HG03521 (cell line): Measurements from ENCODE around the gene BCAT1.
"Not testable (repeated sequence)": the region's sequence is repeated elsewhere in the genome, so short reads cannot be mapped to it uniquely, and the experiment has no call there.

Source experiments
- ATAC-seq: cut with Tn5 transposase; IDR thresholded peaks from one replicate; pipeline ENCODE4 v1.9.1; 2021; ENCODE audit warnings: mild to moderate bottlenecking, moderate library complexity; ENCODE audit not compliant: unreplicated experiment

BCAT1 gene

DNA sequence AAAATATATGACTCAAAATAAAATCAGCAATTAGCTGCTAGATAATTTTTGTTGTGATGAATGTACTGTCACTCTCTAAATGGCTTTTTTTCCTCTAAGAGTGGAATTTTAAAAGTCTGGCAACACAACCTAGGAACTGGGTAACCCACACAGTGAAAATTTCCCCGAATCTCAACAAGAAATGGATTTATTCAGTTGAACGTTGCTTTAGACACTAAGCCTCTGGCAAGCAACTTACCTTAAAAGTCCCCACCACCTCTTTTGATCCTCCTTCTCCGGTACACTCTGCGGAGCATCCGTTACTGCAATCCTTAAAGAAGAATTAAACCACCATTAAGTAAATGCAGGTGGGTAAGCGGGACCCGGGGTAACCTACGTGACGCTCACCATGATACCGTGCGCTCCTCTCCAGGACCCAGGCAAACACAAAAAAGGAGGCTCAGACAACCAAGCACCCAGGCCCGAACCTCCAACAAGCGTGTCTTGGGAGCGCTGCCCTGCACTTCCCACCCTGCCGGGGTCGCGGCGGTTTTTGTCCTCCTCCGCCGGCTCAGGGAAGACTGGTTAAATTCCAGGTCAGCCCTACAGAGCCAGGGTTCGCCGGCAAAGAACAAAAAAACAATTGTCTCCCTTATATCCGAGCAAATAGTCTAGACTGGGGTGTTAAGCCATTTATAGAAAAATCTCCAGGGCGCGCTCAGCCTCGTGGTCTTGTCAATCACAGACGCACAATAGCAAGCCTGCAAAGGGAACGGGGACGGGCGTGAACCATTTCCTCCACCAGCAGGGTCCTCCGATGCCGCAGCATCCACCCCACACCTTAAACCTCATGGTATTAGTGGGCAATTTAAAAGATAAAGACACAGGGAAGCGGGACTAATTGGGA is 47.1 kb downstream of the BCAT1 start:
- no peak for ATAC-seq

DNA sequence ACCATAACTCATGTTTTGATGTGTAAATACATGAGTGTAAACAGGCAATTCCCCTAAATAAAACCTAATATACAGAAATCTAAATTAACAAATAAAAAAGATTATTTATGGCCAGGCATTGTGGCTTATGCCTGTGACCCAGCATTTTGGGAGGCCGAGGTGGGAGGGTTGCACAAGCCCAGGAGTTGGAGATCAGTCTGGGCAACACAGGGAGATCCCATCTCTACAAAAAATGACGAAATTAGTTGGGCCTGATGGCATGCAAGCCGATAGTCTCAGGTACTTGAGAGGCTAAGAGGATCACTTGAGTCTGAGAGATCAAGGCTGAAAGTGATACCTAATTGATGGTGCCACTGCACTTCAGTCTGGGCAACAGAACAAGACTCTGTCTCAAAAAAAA is 48.7 kb downstream of the BCAT1 start:
- ATAC-seq, result no peak

DNA sequence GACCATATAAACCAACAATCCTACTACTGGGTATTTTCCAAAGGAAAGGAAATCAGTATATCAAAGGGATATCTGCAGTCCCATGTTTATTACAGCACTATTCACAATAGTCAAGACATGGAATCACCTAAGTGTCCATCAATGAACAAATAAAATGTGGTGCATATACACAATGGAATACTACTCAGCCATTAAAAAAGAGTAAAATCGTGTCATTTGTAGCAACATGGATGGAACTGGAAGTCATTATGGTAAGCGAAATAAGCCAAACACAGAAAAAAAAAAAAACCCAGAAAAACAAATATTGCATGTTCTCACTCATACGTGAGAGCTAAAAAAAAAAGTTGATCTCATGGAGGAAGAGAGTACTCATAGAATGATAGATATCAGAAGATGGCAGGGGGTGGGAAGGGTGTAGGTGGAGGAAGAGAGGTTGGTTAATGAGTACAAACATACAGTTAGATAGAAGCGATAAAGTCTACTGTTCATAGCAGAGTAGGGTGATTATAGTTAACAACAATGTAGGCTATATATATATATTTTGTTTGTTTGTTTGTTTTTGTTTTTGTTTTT is 49.3 kb downstream of the BCAT1 start:
- no peak for ATAC-seq

DNA sequence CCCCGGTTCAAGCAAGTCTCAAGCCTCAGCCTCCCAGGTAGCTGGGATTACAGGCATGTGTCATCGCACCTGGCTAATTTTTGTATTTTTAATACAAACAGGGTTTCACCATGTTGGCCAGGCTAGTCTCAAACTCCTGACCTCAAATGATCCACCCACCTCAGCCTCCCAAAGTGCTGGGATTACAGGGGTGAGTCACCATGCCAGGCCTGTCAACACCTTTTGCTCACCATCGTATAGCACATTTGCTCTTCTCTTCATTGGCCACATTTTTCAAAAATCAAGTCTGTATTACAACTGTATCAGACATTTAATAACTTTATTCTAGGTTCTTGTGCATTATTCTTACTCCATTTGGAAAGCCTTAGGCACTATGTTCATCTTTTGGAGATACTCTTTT is 50.3 kb downstream of the BCAT1 start:
- ATAC-seq, result no peak

DNA sequence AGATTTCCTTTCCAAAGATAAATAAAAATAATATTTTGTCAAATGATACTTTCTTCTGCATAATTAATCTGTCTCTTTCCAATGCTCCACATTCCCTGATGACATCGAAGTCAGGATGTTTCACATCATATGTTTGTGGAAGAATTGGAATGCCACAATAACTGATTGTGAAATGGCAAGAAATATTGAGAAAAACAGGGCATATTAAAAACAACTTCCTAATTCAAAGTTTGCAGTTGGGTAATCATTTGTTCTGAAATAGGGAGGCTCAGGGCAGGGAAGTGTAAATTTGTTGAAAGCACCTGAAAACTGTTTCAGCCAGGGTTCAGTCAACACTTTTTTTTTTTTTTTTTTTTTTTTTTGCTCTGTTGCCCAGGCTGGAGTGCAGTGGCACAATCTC is 50.7 kb downstream of the BCAT1 start:
- ATAC-seq, result no peak

DNA sequence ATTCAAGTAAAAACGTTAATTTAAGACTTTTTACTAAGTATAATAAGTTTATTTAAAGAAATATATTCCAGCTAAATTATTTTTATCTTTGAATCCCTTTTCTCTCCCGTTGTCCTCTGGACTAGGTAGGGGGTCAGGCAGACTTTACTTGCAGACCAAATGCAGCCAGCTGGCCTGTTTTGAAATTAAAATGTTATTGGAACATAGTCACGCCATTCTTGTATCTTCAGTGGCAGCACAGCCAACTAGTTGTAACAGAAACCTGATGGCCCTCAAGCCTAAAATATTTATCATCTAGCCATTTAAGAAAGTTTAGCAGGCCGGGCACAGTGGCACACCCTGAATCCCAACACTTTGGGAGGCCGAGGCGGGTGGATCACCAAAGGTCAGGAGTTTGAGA is 52.7 kb downstream of the BCAT1 start:
- ATAC-seq, result no peak

DNA sequence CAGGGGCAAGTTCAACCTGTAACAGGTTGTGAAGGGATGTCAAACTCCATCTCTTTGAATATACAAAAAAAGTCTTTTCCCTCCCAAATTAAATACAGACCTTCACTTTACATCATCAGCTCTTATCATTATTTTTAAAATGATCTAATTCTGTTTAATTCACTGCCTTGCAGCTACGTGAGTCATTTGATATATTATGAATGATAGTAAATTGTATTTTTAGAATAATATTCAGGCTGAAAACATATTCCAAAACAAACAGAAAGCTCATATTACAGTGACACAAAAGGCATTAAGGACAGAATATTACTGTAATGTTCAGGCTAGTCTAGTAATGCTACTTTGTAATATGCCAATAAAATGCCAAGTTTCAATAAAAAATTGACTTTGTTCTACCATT is 53.3 kb downstream of the BCAT1 start:
- ATAC-seq, result no peak

DNA sequence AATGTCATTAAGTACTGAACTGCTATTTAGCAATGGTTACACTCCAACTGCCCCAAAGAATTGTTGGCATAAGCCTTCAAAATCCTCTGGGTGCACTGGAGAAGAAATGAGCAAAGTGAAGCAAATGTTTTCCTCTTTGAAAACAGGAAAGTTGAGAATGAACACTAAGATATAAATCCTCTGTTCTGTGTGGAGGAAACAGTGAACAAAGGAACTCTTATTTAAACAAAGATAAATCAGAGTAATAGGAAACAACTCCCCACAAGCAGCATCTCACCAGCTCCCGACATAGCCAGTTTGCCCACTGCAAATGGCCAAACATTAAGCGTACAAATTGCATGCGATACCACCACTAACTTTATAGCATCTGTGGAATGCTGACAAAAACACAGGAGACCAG is 54.0 kb downstream of the BCAT1 start:
- no peak for ATAC-seq

DNA sequence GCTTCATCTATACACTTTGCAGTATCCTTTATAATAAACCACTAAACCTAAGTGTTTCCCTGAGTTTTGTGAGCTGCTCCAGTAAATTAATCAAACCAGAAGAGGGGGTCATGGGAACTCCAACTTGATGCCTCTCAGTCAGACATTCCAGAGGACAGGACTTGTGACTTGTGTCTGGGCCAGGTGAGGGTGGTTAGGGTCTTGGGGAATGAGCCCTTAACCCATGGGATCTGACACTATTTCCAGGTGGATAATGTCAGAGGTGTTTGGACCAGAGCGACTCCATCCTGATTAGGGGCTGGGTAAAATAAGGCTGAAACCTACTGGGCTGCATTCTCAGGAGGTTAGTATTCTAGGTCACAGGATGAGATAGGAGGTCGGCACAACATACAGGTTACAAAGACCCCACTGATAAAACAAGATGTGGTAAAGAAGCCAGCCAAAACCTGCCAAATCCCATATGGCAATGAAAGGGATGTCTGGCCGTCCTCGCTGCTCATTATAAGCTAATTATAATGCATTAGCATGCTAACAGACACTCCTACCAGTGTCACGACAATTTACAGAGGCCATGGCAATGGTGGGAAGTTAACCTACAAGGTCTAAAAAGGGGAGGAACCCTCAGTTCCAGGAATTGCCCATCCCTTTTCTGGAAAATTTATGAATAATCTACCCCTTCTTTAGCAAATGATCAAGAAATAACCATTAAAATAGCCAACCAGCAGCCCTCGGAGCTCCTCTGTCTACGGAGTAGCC is 58.7 kb downstream of the BCAT1 start:
- ATAC-seq, result no peak

DNA sequence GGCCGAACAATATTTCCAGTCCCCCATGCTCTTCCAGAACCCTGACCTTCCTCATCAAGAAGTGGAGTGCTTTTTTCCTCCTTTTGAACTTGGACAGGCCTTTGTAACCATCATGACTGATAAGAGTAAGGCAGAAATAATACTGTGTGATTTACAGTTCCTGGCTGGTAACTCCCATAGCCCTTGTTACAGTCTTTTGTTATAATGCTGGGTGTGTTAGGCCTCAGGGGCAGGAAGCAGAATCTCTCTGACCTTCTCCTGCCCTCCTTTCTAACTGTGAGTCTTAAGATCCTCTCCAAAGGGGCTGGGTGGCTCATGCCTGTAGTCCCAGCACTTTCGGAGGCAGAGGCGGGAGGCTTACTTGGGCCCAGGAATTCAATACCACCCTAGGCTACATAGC is 59.5 kb downstream of the BCAT1 start:
- ATAC-seq, result no peak

DNA sequence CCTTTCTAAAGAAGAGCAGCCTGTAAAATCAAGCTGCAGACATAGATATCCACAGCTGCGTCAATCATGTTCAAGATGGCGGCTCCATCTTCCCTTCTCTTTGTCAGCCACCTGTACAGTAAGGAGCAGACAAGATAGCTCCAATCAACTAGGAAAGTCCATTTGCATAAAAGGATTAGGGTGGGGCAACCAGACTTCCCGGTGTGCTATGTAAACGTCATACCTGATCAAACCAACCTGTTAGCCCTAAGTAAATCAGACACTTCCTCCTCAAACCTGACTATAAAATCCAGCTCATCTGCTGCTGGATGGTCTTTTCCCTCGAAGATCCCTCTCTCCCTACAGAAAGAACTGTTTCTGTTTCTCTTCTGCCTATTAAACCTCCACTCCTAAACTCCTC is 60.1 kb downstream of the BCAT1 start:
- no peak for ATAC-seq

DNA sequence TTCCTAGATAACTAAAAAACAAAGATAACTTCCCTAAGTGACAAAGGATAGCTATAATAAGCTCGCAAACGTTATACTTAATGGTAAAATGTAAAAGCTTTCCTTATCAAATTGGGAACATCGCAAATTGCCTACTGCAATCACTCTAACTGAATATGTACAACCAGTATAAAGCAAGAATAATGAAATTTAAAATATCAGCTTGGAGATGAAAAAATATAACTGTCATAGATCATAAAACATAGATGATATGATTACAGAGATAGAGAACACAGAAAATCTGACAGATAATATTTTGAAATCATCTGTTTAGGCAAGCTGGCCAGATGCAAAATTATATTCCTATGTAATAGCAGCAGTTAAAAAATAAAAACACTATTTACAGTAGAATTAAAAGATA is 64.0 kb downstream of the BCAT1 start:
- no peak for ATAC-seq

DNA sequence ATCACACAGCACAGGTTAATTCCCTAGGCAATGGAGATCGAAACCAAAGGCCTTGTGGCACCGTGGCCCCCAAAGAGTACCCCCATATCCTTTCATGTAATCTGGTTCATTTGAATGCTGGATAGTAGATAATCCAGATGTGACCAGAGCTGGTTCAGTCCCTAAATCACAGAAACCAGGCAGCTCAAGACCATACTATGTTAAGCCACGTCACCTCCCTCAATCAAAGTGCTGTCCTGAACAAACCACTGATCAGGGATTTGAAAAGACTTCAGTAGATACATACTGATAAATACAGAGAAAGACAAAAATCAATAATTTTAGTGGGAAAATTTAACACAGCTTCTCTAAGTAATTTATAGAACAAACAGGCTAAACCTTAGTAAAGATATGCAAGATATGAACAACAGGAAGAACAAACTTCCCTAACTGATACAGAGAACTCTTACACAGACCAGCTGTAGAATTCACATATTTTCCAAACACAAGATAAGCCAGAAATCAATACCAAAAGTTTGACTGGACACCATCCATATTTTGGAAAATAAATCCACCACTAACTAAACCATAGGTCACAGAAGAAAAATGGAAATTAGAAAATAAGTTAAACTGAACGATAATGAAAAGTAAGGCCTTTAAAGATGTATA is 67.1 kb downstream of the BCAT1 start:
- no peak for ATAC-seq

DNA sequence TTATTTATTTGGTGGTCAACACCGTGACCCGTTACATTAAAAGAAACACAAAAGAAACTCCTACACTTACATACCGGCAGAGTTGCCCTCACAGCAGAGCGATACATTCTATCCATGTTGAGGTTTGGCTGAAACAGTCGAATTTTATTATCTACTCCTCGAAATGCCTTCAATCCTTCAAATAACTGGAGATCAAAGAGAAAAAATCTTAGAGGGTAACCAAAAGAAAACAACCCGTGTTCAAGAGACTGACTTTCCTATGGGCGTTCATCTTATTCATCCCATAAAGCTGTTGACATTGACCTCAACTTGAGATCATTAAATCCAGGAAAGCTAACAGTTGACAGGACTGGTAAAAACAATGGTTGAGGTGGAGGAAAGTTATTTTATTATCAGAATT is 67.7 kb downstream of the BCAT1 start:
- ATAC-seq, result no peak

DNA sequence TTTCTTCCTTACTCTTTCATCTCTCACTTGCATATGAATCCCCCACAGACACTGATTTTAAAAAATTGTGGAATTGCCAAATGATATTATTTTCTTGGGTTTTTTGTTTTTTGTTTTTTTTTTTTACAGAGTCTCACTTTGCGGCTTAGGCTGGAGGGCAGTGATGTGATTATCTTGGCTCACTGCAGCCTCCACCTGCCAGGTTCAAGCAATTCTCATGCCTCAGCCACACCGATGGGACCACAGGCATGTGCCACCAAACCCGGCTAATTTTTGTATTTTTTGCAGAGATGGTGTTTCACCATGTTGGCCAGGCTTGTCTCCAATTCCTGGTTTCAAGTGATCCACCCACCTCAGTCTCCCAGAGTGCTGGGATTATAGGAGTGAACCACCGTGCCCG is 68.2 kb downstream of the BCAT1 start:
- no peak for ATAC-seq

DNA sequence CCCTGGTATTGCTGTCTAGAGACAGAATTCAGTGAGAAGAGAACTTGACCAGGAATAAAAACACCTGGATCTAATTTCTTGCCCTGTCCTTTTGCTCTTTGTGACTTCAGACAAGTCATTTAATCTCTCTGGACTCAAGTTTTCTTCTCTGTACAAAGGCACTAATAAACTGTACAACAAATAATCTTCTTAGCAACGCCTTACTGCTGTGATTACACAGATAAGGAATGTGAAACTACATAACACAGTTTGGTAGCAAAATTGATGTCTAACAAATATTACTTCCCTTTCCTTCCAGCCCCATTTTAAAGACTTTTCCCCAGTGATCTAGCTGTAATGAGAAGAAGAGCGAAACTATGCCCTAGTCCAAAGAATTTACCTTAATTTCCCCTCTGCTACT is 69.3 kb downstream of the BCAT1 start:
- ATAC-seq, result no peak

DNA sequence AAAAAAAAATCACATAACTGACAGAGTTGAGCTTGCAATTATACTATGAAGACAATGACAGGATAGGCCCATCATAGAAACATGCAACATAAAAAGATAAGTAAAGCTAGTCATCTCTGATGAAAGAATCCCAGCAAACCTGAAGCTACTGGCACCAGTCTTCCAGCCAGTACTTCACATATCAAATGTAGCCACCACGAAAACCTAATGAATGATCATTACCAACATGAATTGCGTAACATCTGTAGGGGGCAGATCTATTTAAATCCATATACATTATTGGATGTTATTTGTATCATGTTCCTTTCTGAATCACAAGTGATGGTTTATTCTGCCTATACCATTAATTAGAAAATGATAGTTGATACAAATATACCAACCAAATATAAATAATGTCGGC is 73.9 kb downstream of the BCAT1 start:
- no peak for ATAC-seq

DNA sequence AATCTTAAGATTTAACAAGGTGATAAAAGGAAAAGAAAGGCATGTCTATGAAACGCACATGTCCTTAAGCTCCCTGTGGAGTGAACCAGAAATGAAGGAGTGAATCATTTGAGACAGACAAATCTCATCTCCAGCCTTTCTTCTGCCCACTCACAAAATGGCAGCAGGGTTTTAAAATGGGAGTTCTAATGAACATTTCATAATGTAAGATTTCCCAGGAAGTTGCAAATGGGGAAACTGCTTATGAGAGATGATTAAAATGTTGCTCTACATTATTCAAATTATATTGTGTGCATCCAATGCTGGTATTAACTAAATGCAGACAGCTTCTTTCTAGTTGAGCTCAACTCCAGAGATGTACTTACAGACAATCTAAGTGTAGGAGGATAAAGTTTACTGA is 76.7 kb downstream of the BCAT1 start:
- ATAC-seq, result no peak

DNA sequence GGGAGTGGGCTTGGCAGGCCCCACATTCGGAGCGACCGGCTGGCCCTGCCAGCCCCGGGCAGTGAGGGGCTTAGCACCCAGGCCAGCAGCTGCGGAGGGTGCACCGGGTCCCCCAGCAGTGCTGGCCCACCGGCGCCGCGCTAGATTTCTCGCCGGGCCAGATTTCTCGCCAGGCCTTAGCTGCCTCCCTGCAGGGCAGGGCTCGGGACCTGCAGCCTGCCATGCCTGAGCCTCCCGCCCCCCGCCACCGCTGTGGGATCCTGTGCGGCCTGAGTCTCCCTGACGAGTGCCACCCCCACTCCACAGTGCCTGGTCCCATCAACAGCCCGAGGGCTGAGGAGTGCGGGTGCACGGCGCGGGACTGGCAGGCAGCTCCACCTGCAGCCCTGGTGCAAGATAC is 82.8 kb downstream of the BCAT1 start:
- not testable (repeated sequence) for ATAC-seq

DNA sequence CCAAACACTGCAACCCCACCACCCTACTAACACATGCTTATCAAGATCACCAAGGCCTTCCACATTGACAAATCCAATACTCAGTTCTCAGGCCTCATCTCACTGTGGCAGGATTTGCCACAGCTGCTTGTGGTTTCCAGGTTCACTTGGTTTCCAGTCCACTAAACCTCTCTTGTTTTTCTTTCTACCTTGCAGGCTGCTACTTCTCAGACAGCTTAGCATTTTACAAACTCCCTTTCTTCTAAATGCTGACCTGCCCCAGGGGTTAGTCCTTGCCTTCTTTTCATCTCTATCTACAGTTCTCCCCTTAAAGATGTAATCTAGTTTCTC is 84.1 kb downstream of the BCAT1 start:
- ATAC-seq, result no peak

DNA sequence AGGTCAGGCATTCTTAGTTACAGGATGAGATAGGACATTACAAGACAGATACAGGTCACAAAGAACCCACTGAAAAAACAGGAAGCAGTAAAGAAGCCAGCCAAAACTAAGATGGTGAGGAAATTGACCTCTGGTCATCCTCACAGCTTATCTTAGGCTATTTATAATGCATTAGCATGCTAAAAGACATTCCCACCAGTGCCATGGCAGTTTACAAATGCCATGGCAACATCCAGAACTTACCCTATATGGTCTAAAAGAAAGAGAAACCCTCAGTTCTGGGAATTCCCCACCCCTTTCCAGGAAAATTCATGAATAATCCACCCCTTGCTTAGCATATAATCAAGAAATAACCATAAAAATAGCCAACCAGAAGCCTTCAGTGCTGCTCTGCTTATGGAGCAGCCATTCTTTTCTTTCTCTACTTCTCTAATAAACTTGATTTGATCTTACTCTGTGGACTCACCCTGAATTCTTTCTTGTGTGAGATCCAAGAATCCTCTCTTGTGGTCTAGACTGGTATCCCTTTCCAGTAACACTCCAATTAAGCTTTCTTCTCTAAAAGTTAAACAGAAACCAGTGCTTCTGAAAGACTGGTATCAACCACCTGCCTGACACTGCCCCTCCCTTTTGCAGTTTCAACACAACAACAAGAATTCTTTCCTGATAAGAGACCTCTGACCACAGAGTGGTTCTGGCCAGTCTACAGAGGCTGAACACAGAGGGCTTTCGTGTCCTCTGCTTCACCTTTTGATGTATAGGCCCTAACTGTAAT is 86.9 kb downstream of the BCAT1 start:
- no peak for ATAC-seq
